GM19395 (cell line): ENCODE results near the gene IGFALS.

ENCODE experiments used
- ATAC-seq: cut with Tn5 transposase; IDR thresholded peaks from one replicate; pipeline ENCODE4 v1.9.1; 2021; ENCODE audit warnings: mild to moderate bottlenecking, moderate library complexity; ENCODE audit not compliant: unreplicated experiment

Gene IGFALS

GRCh38 chr16:1767116-1767994 is 26.1 kb downstream of the IGFALS start:
- no peak for ATAC-seq

GRCh38 chr16:1766701-1767100 is 26.8 kb downstream of the IGFALS start:
- ATAC-seq = no peak

GRCh38 chr16:1766231-1766630 is 27.3 kb downstream of the IGFALS start:
- no peak for ATAC-seq

GRCh38 chr16:1765826-1766225 is 27.7 kb downstream of the IGFALS start:
- ATAC-seq = no peak

- no peak for ATAC-seq
Measured at GRCh38 chr16:1764971-1765370, 28.5 kb downstream of the IGFALS start.

GRCh38 chr16:1763521-1764511 is 29.7 kb downstream of the IGFALS start:
- no peak for ATAC-seq

- ATAC-seq = no peak
Measured at GRCh38 chr16:1762879-1763520, 30.5 kb downstream of the IGFALS start.

GRCh38 chr16:1762196-1762878 is 31.2 kb downstream of the IGFALS start:
- no peak for ATAC-seq

GRCh38 chr16:1761751-1762150 is 31.8 kb downstream of the IGFALS start:
- no peak for ATAC-seq

GRCh38 chr16:1760911-1761310 is 32.6 kb downstream of the IGFALS start:
- ATAC-seq = no peak

- ATAC-seq = no peak
Measured at GRCh38 chr16:1759511-1759910, 34.0 kb downstream of the IGFALS start.

GRCh38 chr16:1758923-1759322 is 34.6 kb downstream of the IGFALS start:
- no peak for ATAC-seq

GRCh38 chr16:1757714-1758461 is 35.6 kb downstream of the IGFALS start:
- no peak for ATAC-seq

GRCh38 chr16:1754204-1754603 is 39.3 kb downstream of the IGFALS start:
- no peak for ATAC-seq

GRCh38 chr16:1752853-1753252 is 40.7 kb downstream of the IGFALS start:
- ATAC-seq = no peak

GRCh38 chr16:1751946-1752345 is 41.6 kb downstream of the IGFALS start:
- ATAC-seq = no peak

GRCh38 chr16:1749152-1750117 is 44.1 kb downstream of the IGFALS start:
- no peak for ATAC-seq

- no peak for ATAC-seq
Measured at GRCh38 chr16:1747934-1748333, 45.6 kb downstream of the IGFALS start.
